Prostate gland (tissue), 2 donors: ENCODE measurements around the gene TOP1.

Experiments
- CTCF ChIP-seq, 4 experiments: fragments of 200-600 bp in 2 of 4; fragments of 450-650 bp in 2 of 4; sonication (generic) in 2 of 4; IDR thresholded peaks; 1 replicate in 3 of 4; 2 replicates in 1 of 4; pipeline ENCODE4 v1.5.1; 2016 to 2019; ENCODE audit warnings: antibody characterized with exemption in 4 of 4, mild to moderate bottlenecking in 2 of 4, moderate library complexity in 2 of 4
- POLR2A ChIP-seq: fragments of 450-650 bp; IDR thresholded peaks from one replicate; pipeline ENCODE4 v1.6.1; 2016; ENCODE audit warnings: antibody characterized with exemption, mild to moderate bottlenecking

- TF ChIP-seq CTCF (IDR thresholded peaks at IDR 0.05) (no peak), POLR2A (no peak)
Observed at GRCh38 chr20:41141153-41141815, 112.7 kb downstream of the TOP1 start.
